ENCODE data around the gene PTPN14.

Gene PTPN14

GRCh38 chr1:214549604-214550003, 1.8 kb downstream of the PTPN14 start:
- Histone ChIP-seq H3K4me3 (replicated peaks; ENCODE audit: insufficient read depth, low read length) (no peak overlapping the region), H3K27me3 (ENCODE audit: insufficient read depth, poor library complexity, severe bottlenecking) (peaks cover 39% of the 10 kb centered on the region), H3K27ac (replicated peaks) (no peak overlapping the region)
- no peak for DNase-seq (ENCODE audit: low read depth in 1 of 2, low spot score in 1 of 2)
- TF ChIP-seq POLR2AphosphoS5 (IDR thresholded peaks at IDR 0.05; ENCODE audit: low read depth) (no peak), SPI1 (IDR thresholded peaks at IDR 0.05; ENCODE audit: borderline replicate concordance, low read depth) (no peak), GABPA (IDR thresholded peaks at IDR 0.05; ENCODE audit: low read depth) (no peak)
- TF ChIP-seq, protein P1, sequence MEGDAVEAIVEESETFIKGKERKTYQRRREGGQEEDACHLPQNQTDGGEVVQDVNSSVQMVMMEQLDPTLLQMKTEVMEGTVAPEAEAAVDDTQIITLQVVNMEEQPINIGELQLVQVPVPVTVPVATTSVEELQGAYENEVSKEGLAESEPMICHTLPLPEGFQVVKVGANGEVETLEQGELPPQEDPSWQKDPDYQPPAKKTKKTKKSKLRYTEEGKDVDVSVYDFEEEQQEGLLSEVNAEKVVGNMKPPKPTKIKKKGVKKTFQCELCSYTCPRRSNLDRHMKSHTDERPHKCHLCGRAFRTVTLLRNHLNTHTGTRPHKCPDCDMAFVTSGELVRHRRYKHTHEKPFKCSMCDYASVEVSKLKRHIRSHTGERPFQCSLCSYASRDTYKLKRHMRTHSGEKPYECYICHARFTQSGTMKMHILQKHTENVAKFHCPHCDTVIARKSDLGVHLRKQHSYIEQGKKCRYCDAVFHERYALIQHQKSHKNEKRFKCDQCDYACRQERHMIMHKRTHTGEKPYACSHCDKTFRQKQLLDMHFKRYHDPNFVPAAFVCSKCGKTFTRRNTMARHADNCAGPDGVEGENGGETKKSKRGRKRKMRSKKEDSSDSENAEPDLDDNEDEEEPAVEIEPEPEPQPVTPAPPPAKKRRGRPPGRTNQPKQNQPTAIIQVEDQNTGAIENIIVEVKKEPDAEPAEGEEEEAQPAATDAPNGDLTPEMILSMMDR (IDR thresholded peaks at IDR 0.05; ENCODE audit: insufficient read depth, low read length), result no peak
- TF ChIP-seq, protein P2, sequence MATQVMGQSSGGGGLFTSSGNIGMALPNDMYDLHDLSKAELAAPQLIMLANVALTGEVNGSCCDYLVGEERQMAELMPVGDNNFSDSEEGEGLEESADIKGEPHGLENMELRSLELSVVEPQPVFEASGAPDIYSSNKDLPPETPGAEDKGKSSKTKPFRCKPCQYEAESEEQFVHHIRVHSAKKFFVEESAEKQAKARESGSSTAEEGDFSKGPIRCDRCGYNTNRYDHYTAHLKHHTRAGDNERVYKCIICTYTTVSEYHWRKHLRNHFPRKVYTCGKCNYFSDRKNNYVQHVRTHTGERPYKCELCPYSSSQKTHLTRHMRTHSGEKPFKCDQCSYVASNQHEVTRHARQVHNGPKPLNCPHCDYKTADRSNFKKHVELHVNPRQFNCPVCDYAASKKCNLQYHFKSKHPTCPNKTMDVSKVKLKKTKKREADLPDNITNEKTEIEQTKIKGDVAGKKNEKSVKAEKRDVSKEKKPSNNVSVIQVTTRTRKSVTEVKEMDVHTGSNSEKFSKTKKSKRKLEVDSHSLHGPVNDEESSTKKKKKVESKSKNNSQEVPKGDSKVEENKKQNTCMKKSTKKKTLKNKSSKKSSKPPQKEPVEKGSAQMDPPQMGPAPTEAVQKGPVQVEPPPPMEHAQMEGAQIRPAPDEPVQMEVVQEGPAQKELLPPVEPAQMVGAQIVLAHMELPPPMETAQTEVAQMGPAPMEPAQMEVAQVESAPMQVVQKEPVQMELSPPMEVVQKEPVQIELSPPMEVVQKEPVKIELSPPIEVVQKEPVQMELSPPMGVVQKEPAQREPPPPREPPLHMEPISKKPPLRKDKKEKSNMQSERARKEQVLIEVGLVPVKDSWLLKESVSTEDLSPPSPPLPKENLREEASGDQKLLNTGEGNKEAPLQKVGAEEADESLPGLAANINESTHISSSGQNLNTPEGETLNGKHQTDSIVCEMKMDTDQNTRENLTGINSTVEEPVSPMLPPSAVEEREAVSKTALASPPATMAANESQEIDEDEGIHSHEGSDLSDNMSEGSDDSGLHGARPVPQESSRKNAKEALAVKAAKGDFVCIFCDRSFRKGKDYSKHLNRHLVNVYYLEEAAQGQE (IDR thresholded peaks at IDR 0.05; ENCODE audit: insufficient replicate concordance, low read depth), result no peak

DNA sequence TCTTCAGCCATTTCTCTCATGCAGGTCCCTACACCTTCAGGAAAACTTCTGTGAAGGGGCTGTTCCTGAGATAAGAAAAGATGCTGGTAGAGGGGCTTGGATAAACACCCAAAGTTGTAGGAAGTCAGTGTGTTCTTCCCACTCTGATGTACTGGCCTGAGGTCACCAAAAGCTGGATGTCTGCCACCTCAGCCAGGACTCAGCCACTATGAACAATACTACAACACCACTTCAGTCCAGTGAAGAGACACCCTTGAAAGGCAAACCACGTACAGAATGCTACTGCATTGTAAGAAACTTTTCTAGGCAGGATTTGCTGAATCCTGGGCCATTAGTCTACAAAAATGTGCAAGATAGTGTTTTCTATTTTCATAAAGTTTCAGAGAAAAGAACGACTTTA, 2.4 kb downstream of the PTPN14 start:
- Histone ChIP-seq H3K27me3 (ENCODE audit: insufficient read depth, poor library complexity, severe bottlenecking) (peaks cover 39% of the 10 kb centered on the region), H3K27ac (replicated peaks) (no peak overlapping the region), H3K4me3 (replicated peaks; ENCODE audit: insufficient read depth, low read length) (no peak overlapping the region)
- TF ChIP-seq SPI1 (IDR thresholded peaks at IDR 0.05; ENCODE audit: borderline replicate concordance, low read depth), result no peak
- TF ChIP-seq, protein P1 (IDR thresholded peaks at IDR 0.05; ENCODE audit: insufficient read depth, low read length), result no peak
- TF ChIP-seq, protein P2 (IDR thresholded peaks at IDR 0.05; ENCODE audit: insufficient replicate concordance, low read depth), result no peak
- TF ChIP-seq POLR2AphosphoS5 (IDR thresholded peaks at IDR 0.05; ENCODE audit: low read depth), result no peak
- TF ChIP-seq GABPA (IDR thresholded peaks at IDR 0.05; ENCODE audit: low read depth), result no peak
- no peak for DNase-seq (ENCODE audit: low read depth in 1 of 2, low spot score in 1 of 2)

GRCh38 chr1:214548271-214548670, 3.1 kb downstream of the PTPN14 start:
- no peak overlapping the region for H3K27ac ChIP-seq (replicated peaks)
- H3K27me3 ChIP-seq (ENCODE audit: insufficient read depth, poor library complexity, severe bottlenecking), result peaks cover 39% of the 10 kb centered on the region
- no peak for DNase-seq (ENCODE audit: low read depth in 1 of 2, low spot score in 1 of 2)
- TF ChIP-seq, protein P1 (IDR thresholded peaks at IDR 0.05; ENCODE audit: insufficient read depth, low read length), result no peak
- TF ChIP-seq SPI1 (IDR thresholded peaks at IDR 0.05; ENCODE audit: borderline replicate concordance, low read depth), result no peak
- no peak for TF ChIP-seq GABPA (IDR thresholded peaks at IDR 0.05; ENCODE audit: low read depth)
- H3K4me3 ChIP-seq (replicated peaks; ENCODE audit: insufficient read depth, low read length), result no peak overlapping the region

DNA sequence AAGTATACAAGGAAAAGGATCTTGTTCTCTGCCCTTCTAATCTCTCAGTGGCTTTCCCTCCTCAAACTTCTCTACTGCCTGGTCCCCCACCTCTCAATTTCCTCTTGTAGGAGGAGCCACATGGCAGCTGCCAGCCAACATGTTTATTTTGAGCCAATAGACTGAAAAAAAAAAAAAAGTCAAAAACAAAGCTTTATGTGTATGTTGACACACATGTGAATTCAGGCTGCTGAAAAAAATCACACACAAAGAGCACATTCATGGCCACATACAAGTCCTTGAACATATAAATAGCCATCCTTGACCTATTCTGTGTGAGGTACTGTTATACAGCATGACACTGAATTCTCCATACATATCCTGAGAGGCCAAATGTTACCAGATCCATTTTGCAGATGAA, 3.7 kb downstream of the PTPN14 start:
- Histone ChIP-seq H3K27ac (replicated peaks) (no peak overlapping the region), H3K27me3 (ENCODE audit: insufficient read depth, poor library complexity, severe bottlenecking) (peaks cover 34% of the 10 kb centered on the region), H3K4me3 (replicated peaks; ENCODE audit: insufficient read depth, low read length) (no peak overlapping the region)
- TF ChIP-seq POLR2AphosphoS5 (IDR thresholded peaks at IDR 0.05; ENCODE audit: low read depth), result no peak
- TF ChIP-seq, protein P1 (IDR thresholded peaks at IDR 0.05; ENCODE audit: insufficient read depth, low read length), result no peak
- TF ChIP-seq GABPA (IDR thresholded peaks at IDR 0.05; ENCODE audit: low read depth), result no peak
- TF ChIP-seq SPI1 (IDR thresholded peaks at IDR 0.05; ENCODE audit: borderline replicate concordance, low read depth), result no peak
- TF ChIP-seq, protein P2 (IDR thresholded peaks at IDR 0.05; ENCODE audit: insufficient replicate concordance, low read depth), result no peak
- no peak for DNase-seq (ENCODE audit: low read depth in 1 of 2, low spot score in 1 of 2)
